NCI-H524 (cell line): ENCODE measurements around the gene DNAAF8.
A peak's percentile ranks its signal among the peaks of the same experiment; 100 is the strongest.

Experiments
- DNase-seq, 2 experiments: peaks; one replicate each; lab custom pipeline; 2025; lab: John Stamatoyannopoulos, UW

DNAAF8 gene

GRCh38 chr16:4695473-4696171 is 38.7 kb upstream of the DNAAF8 start:
- no peak for DNase-seq

- no peak for DNase-seq
These were observed 38.0 kb upstream of the DNAAF8 start for GRCh38 chr16:4696172-4696904.

- DNase-seq: no peak
These were observed 37.2 kb upstream of the DNAAF8 start for GRCh38 chr16:4696905-4697847.

- DNase-seq: no peak
These were observed 36.5 kb upstream of the DNAAF8 start for GRCh38 chr16:4697848-4698291.

GRCh38 chr16:4698321-4699045 is 35.9 kb upstream of the DNAAF8 start:
- DNase-seq: no peak

- DNase-seq: no peak
These were observed 35.2 kb upstream of the DNAAF8 start for GRCh38 chr16:4699046-4699556.

GRCh38 chr16:4700380-4700996 is 33.8 kb upstream of the DNAAF8 start:
- no peak for DNase-seq

GRCh38 chr16:4700997-4701743 is 33.2 kb upstream of the DNAAF8 start:
- DNase-seq: no peak

GRCh38 chr16:4701791-4702465 is 32.4 kb upstream of the DNAAF8 start:
- DNase-seq: no peak

GRCh38 chr16:4702466-4702808 is 31.9 kb upstream of the DNAAF8 start:
- DNase-seq: no peak

GRCh38 chr16:4703906-4704305 is 30.4 kb upstream of the DNAAF8 start:
- DNase-seq: no peak

GRCh38 chr16:4704491-4704890 is 29.8 kb upstream of the DNAAF8 start:
- no peak for DNase-seq

GRCh38 chr16:4704913-4705312 is 29.4 kb upstream of the DNAAF8 start:
- no peak for DNase-seq

- peak in 1 of 2 experiments; percentile 56 for DNase-seq
These were observed 27.5 kb upstream of the DNAAF8 start for GRCh38 chr16:4706871-4707270.

GRCh38 chr16:4709481-4709880 is 24.9 kb upstream of the DNAAF8 start:
- no peak for DNase-seq

- DNase-seq: no peak
These were observed 20.5 kb upstream of the DNAAF8 start for GRCh38 chr16:4713663-4714501.

GRCh38 chr16:4714996-4715395 is 19.3 kb upstream of the DNAAF8 start:
- no peak for DNase-seq

GRCh38 chr16:4718466-4718865 is 15.9 kb upstream of the DNAAF8 start:
- no peak for DNase-seq
